Measurements from ENCODE around the gene DCAF6.
"Not testable (repeated sequence)": the region's sequence is repeated elsewhere in the genome, so short reads cannot be mapped to it uniquely, and the experiment has no call there.

The DCAF6 gene

GRCh38 chr1:167924543-167925231, 11.8 kb upstream of the DCAF6 start:
- no peak for DNase-seq (ENCODE audit: low read depth)

- DNase-seq (ENCODE audit: low read depth): no peak
Observed at GRCh38 chr1:167926486-167926997, 9.9 kb upstream of the DCAF6 start.

- peak; percentile 10 for DNase-seq (ENCODE audit: low read depth)
Observed at GRCh38 chr1:167927046-167927754, 9.3 kb upstream of the DCAF6 start.

GRCh38 chr1:167928457-167928852, 8.0 kb upstream of the DCAF6 start:
- DNase-seq (ENCODE audit: low read depth): no peak

GRCh38 chr1:167928919-167929318, 7.6 kb upstream of the DCAF6 start:
- not testable (repeated sequence) for DNase-seq (ENCODE audit: low read depth)

- no peak for DNase-seq (ENCODE audit: low read depth)
Observed at GRCh38 chr1:167929725-167930124, 6.8 kb upstream of the DCAF6 start.

- DNase-seq (ENCODE audit: low read depth): no peak
Observed at GRCh38 chr1:167933788-167934187, 2.7 kb upstream of the DCAF6 start.

- peak; percentile 50 for DNase-seq (ENCODE audit: low read depth)
Observed at GRCh38 chr1:167934426-167935215, 1.9 kb upstream of the DCAF6 start.

- peak; percentile 21 for DNase-seq (ENCODE audit: low read depth)
Observed at GRCh38 chr1:167935216-167936067, 1.0 kb upstream of the DCAF6 start.

- DNase-seq (ENCODE audit: low read depth): peak; percentile 67
Observed at GRCh38 chr1:167936930-167937708, 636 bp downstream of the DCAF6 start, which contains the start of gene MPC2. MPC2 (minus strand) TSS chr1:167937072; CDS start chr1:167935841, 1,231 bp downstream.

- DNase-seq (ENCODE audit: low read depth): no peak
Observed at GRCh38 chr1:167937709-167938010, 1.2 kb downstream of the DCAF6 start.

- DNase-seq (ENCODE audit: low read depth): no peak
Observed at GRCh38 chr1:167938080-167938636, 1.7 kb downstream of the DCAF6 start.

- DNase-seq (ENCODE audit: low read depth): no peak
Observed at GRCh38 chr1:167940264-167940663, 3.8 kb downstream of the DCAF6 start.

GRCh38 chr1:167943541-167943940, 7.1 kb downstream of the DCAF6 start:
- no peak for DNase-seq (ENCODE audit: low read depth)

- DNase-seq (ENCODE audit: low read depth): no peak
Observed at GRCh38 chr1:167947733-167948132, 11.2 kb downstream of the DCAF6 start.

- no peak for DNase-seq (ENCODE audit: low read depth)
Observed at GRCh38 chr1:167949785-167950184, 13.3 kb downstream of the DCAF6 start.

GRCh38 chr1:167950569-167950968, 14.1 kb downstream of the DCAF6 start:
- no peak for DNase-seq (ENCODE audit: low read depth)

- no peak for DNase-seq (ENCODE audit: low read depth)
Observed at GRCh38 chr1:167955915-167956314, 19.4 kb downstream of the DCAF6 start.

GRCh38 chr1:167957710-167958109, 21.2 kb downstream of the DCAF6 start:
- DNase-seq (ENCODE audit: low read depth): no peak

GRCh38 chr1:167964646-167965045, 28.2 kb downstream of the DCAF6 start:
- no peak for DNase-seq (ENCODE audit: low read depth)

GRCh38 chr1:167966050-167966449, 29.6 kb downstream of the DCAF6 start:
- DNase-seq (ENCODE audit: low read depth): no peak

Data from fibroblast of gingiva (primary cell).